Liver (tissue), 9 donors: ENCODE measurements around the gene HGF. TPM values are rescaled to one million over a fixed set of nuclear protein-coding genes. Genes with fewer than 3 reads are reported as not detected.

ENCODE experiments used
- DNase-seq: peaks from one replicate; pipeline ENCODE4 v3.0.0-alpha.2; 2017; ENCODE audit warnings: low spot score
- H3K27ac ChIP-seq, 2 donors: one replicate each; pipeline ENCODE4 v1.7.0; 2013; ENCODE audit warnings: inconsistent platforms in 2 of 2, low read length in 2 of 2, control low read depth in 1 of 2, low read depth in 1 of 2, mild to moderate bottlenecking in 1 of 2
- H3K27me3 ChIP-seq, 4 donors: one replicate each; pipeline versions ENCODE4 v1.6.1 to v1.7.0; 2013; ENCODE audit warnings: low read length in 3 of 4, inconsistent platforms in 1 of 4, mild to moderate bottlenecking in 1 of 4, moderate library complexity in 1 of 4; ENCODE audit not compliant: control insufficient read depth in 4 of 4, insufficient read depth in 4 of 4
- H3K36me3 ChIP-seq, 4 donors: one replicate each; pipeline versions ENCODE4 v1.6.1 to v1.7.0; 2013; ENCODE audit warnings: low read length in 3 of 4, mild to moderate bottlenecking in 3 of 4, low read depth in 1 of 4, moderate library complexity in 1 of 4; ENCODE audit not compliant: control insufficient read depth in 4 of 4, insufficient read depth in 3 of 4
- H3K4me1 ChIP-seq, 4 donors: one replicate each; pipeline versions ENCODE4 v1.6.1 to v1.7.0; 2013; ENCODE audit warnings: low read length in 3 of 4, mild to moderate bottlenecking in 3 of 4, moderate library complexity in 1 of 4; ENCODE audit not compliant: control insufficient read depth in 4 of 4, insufficient read depth in 4 of 4
- H3K4me3 ChIP-seq, 3 donors: one replicate each; pipeline versions ENCODE4 v1.6.1 to v1.7.0; 2013; ENCODE audit warnings: low read length in 3 of 3, control low read depth in 1 of 3, low read depth in 1 of 3, mild to moderate bottlenecking in 1 of 3
- H3K9ac ChIP-seq, 2 donors: one replicate each; pipeline ENCODE4 v1.7.0; 2013; ENCODE audit warnings: low read length in 2 of 2, mild to moderate bottlenecking in 2 of 2, moderate library complexity in 2 of 2, control low read depth in 1 of 2, low read depth in 1 of 2
- H3K9me3 ChIP-seq, 4 donors: one replicate each; pipeline versions ENCODE4 v1.6.1 to v1.7.0; 2013; ENCODE audit warnings: low read length in 3 of 4; ENCODE audit not compliant: control insufficient read depth in 4 of 4
- EGR1 ChIP-seq, 2 donors: IDR thresholded peaks; 2 replicates each; pipeline ENCODE4 v1.6.1; 2016 to 2018; ENCODE audit warnings: antibody characterized with exemption in 2 of 2, low read depth in 2 of 2
- FOXA1 ChIP-seq: IDR thresholded peaks from 2 replicates; pipeline ENCODE4 v1.6.1; 2016; ENCODE audit warnings: antibody characterized with exemption
- FOXA2 ChIP-seq: IDR thresholded peaks from 2 replicates; pipeline ENCODE4 v1.6.1; 2016; ENCODE audit warnings: antibody characterized with exemption
- GABPA ChIP-seq, 2 donors: IDR thresholded peaks in 1 of 2; conservative IDR thresholded peaks in 1 of 2; 2 replicates each; pipeline ENCODE4 v1.6.1; 2016; ENCODE audit warnings: antibody characterized with exemption in 2 of 2, mild to moderate bottlenecking in 1 of 2, moderate library complexity in 1 of 2
- HNF4A ChIP-seq, 2 donors: conservative IDR thresholded peaks; 2 replicates each; pipeline ENCODE4 v1.6.1; 2016; ENCODE audit warnings: antibody characterized with exemption in 2 of 2, mild to moderate bottlenecking in 2 of 2
- HNF4G ChIP-seq: IDR thresholded peaks from 2 replicates; pipeline ENCODE4 v1.6.1; 2016; ENCODE audit warnings: antibody characterized with exemption
- JUND ChIP-seq, 2 donors: IDR thresholded peaks; 2 replicates each; pipeline ENCODE4 v1.6.1; 2016; ENCODE audit warnings: antibody characterized with exemption in 2 of 2
- NR2F2 ChIP-seq: IDR thresholded peaks from 2 replicates; pipeline ENCODE4 v1.6.1; 2016; ENCODE audit warnings: antibody characterized with exemption
- RAD21 ChIP-seq, 2 donors: IDR thresholded peaks; 2 replicates each; pipeline ENCODE4 v1.6.1; 2016; ENCODE audit warnings: antibody characterized with exemption in 2 of 2, mild to moderate bottlenecking in 2 of 2
- RXRA ChIP-seq, 2 donors: IDR thresholded peaks; 2 replicates each; pipeline ENCODE4 v1.6.1; 2017 to 2018; ENCODE audit warnings: antibody characterized with exemption in 2 of 2, mild to moderate bottlenecking in 1 of 2
- SP1 ChIP-seq: IDR thresholded peaks from 2 replicates; pipeline ENCODE4 v1.6.1; 2018; ENCODE audit warnings: antibody characterized with exemption, mild to moderate bottlenecking
- TAF1 ChIP-seq: conservative IDR thresholded peaks from 2 replicates; pipeline ENCODE4 v1.6.1; 2016; ENCODE audit warnings: antibody characterized with exemption, mild to moderate bottlenecking
- YY1 ChIP-seq: IDR thresholded peaks from 2 replicates; pipeline ENCODE4 v1.6.1; 2016; ENCODE audit warnings: antibody characterized with exemption, mild to moderate bottlenecking
- WGBS: extraction: QIAGEN DNeasy Blood & Tissue Kit; methylation state at CpG from one replicate; pipeline ENCODE4 v1.1.7; 2013; 5-methylcytosine and 5-hydroxymethylcytosine counted together
- polyA plus RNA-seq, 2 donors: library from polyadenylated mRNA; stranded (reverse) in 1 of 2; unstranded in 1 of 2; fragments of 200-250 nt in 1 of 2; fragments of >200 nt in 1 of 2; fragmentation: Nextera tagmentation in 1 of 2; extraction: Ambion mirVana in 1 of 2; gene quantifications; one replicate each; pipeline versions ENCODE4 v1.2.1 to v1.2.3, GENCODE V29; 2013 to 2015
- total RNA-seq, 2 donors: library from RNA; depleted of rRNA; stranded (reverse); fragments of >200 nt; gene quantifications; one replicate each; pipeline ENCODE4 v1.2.3, GENCODE V29; 2014
- TF ChIP-seq, protein P1 (sequence below): IDR thresholded peaks from 2 replicates; pipeline ENCODE4 v1.6.1; 2016; ENCODE audit warnings: antibody characterized with exemption
- TF ChIP-seq, protein P2 (sequence below): IDR thresholded peaks from 2 replicates; pipeline ENCODE4 v1.6.1; 2016; ENCODE audit warnings: antibody characterized with exemption, mild to moderate bottlenecking
- TF ChIP-seq, protein P3 (sequence below): fragments of 150-350 bp; IDR thresholded peaks from 2 replicates; pipeline ENCODE4 v1.5.1; 2017; ENCODE audit warnings: improper control_type of control experiment, low read depth, low read length; ENCODE audit not compliant: missing input control
- TF ChIP-seq, protein P4 (sequence below): IDR thresholded peaks from 2 replicates; pipeline ENCODE4 v1.6.1; 2016; ENCODE audit warnings: antibody characterized with exemption
- TF ChIP-seq, protein P5 (sequence below): IDR thresholded peaks from 2 replicates; pipeline ENCODE4 v1.6.1; 2016; ENCODE audit warnings: antibody characterized with exemption
- donor health status: healthy.
- donor health status: healthy.
- donor health status: healthy.
- donor health status: healthy.
- donor health status: healthy.

Gene HGF
- total and polyA plus RNA-seq, 4 donors = 12.0 to 29.8 (median 15.3) TPM

DNA sequence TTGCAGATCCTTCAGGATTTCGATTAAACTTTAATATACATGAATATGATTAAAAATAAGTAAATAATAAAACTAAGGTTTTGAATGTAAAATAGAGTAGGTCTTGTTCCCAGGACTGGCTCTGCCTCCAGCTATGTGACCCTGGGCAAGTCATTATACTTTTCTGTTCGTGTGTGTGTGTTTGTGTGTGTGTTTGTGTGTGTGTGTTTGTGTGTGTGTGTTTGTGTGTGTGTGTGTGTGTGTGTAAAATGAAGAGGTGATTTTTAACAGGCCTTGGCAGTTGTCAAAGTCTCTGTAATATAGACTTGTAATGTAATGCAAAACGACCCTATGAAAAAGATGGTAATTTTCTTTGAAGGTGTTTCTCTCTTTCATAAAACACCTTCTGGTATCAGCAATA lies 79.2 kb downstream of the HGF start:
- Histone ChIP-seq H3K9ac (no peak overlapping the region), H3K36me3 (no peaks in the 10 kb centered on the region), H3K27ac (no peak overlapping the region), H3K9me3 (no peaks in the 10 kb centered on the region), H3K4me3 (no peak overlapping the region), H3K4me1 (no peaks in the 10 kb centered on the region), H3K27me3 (no peaks in the 10 kb centered on the region)
- TF ChIP-seq, protein P1, sequence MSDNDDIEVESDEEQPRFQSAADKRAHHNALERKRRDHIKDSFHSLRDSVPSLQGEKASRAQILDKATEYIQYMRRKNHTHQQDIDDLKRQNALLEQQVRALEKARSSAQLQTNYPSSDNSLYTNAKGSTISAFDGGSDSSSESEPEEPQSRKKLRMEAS = no peak
- TF ChIP-seq JUND (IDR thresholded peaks at IDR 0.05) (no peak), SP1 (no peak), FOXA1 (no peak), HNF4G (no peak), RXRA (IDR thresholded peaks at IDR 0.05) (no peak), FOXA2 (no peak), GABPA (IDR thresholded peaks at IDR 0.05 in 1 of 2, conservative IDR thresholded peaks at IDR 0.05 in 1 of 2) (no peak), HNF4A (conservative IDR thresholded peaks at IDR 0.05) (no peak), EGR1 (IDR thresholded peaks at IDR 0.05; ENCODE audit: low read depth in 2 of 2) (no peak), TAF1 (no peak), YY1 (no peak), RAD21 (IDR thresholded peaks at IDR 0.05) (no peak), NR2F2 (no peak)
- TF ChIP-seq, protein P2, sequence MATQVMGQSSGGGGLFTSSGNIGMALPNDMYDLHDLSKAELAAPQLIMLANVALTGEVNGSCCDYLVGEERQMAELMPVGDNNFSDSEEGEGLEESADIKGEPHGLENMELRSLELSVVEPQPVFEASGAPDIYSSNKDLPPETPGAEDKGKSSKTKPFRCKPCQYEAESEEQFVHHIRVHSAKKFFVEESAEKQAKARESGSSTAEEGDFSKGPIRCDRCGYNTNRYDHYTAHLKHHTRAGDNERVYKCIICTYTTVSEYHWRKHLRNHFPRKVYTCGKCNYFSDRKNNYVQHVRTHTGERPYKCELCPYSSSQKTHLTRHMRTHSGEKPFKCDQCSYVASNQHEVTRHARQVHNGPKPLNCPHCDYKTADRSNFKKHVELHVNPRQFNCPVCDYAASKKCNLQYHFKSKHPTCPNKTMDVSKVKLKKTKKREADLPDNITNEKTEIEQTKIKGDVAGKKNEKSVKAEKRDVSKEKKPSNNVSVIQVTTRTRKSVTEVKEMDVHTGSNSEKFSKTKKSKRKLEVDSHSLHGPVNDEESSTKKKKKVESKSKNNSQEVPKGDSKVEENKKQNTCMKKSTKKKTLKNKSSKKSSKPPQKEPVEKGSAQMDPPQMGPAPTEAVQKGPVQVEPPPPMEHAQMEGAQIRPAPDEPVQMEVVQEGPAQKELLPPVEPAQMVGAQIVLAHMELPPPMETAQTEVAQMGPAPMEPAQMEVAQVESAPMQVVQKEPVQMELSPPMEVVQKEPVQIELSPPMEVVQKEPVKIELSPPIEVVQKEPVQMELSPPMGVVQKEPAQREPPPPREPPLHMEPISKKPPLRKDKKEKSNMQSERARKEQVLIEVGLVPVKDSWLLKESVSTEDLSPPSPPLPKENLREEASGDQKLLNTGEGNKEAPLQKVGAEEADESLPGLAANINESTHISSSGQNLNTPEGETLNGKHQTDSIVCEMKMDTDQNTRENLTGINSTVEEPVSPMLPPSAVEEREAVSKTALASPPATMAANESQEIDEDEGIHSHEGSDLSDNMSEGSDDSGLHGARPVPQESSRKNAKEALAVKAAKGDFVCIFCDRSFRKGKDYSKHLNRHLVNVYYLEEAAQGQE = no peak
- TF ChIP-seq, protein P3, sequence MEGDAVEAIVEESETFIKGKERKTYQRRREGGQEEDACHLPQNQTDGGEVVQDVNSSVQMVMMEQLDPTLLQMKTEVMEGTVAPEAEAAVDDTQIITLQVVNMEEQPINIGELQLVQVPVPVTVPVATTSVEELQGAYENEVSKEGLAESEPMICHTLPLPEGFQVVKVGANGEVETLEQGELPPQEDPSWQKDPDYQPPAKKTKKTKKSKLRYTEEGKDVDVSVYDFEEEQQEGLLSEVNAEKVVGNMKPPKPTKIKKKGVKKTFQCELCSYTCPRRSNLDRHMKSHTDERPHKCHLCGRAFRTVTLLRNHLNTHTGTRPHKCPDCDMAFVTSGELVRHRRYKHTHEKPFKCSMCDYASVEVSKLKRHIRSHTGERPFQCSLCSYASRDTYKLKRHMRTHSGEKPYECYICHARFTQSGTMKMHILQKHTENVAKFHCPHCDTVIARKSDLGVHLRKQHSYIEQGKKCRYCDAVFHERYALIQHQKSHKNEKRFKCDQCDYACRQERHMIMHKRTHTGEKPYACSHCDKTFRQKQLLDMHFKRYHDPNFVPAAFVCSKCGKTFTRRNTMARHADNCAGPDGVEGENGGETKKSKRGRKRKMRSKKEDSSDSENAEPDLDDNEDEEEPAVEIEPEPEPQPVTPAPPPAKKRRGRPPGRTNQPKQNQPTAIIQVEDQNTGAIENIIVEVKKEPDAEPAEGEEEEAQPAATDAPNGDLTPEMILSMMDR = no peak
- TF ChIP-seq, protein P4, sequence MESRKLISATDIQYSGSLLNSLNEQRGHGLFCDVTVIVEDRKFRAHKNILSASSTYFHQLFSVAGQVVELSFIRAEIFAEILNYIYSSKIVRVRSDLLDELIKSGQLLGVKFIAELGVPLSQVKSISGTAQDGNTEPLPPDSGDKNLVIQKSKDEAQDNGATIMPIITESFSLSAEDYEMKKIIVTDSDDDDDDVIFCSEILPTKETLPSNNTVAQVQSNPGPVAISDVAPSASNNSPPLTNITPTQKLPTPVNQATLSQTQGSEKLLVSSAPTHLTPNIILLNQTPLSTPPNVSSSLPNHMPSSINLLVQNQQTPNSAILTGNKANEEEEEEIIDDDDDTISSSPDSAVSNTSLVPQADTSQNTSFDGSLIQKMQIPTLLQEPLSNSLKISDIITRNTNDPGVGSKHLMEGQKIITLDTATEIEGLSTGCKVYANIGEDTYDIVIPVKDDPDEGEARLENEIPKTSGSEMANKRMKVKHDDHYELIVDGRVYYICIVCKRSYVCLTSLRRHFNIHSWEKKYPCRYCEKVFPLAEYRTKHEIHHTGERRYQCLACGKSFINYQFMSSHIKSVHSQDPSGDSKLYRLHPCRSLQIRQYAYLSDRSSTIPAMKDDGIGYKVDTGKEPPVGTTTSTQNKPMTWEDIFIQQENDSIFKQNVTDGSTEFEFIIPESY = no peak
- TF ChIP-seq, protein P5, sequence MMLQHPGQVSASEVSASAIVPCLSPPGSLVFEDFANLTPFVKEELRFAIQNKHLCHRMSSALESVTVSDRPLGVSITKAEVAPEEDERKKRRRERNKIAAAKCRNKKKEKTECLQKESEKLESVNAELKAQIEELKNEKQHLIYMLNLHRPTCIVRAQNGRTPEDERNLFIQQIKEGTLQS = no peak
- no peak for DNase-seq
- 67% methylated on average over 3 of the region's 3 CpGs for WGBS
